ENCODE measurements around the gene KCMF1. TPM values are rescaled to one million over a fixed set of nuclear protein-coding genes. Genes with fewer than 3 reads are reported as not detected.

The KCMF1 gene
- total and polyA plus RNA-seq, 2 experiments from 2014 or later = 30.7 to 47.8 TPM

GRCh38 chr2:85057226-85057962, 86.4 kb downstream of the KCMF1 start:
- H3K4me3 ChIP-seq = no peak overlapping the region
- DNase-seq (ENCODE audit: low read depth in 1 of 2, low spot score in 1 of 2) = no peak
- H3K36me3 ChIP-seq = peaks cover 21% of the 10 kb centered on the region
- H3K9me3 ChIP-seq (ENCODE audit: low read depth) = no peaks in the 10 kb centered on the region
- H3K27ac ChIP-seq = peak overlapping the region; percentile 39
- H3K4me1 ChIP-seq (ENCODE audit: low read depth) = no peaks in the 10 kb centered on the region
- no peaks in the 10 kb centered on the region for H3K27me3 ChIP-seq
- no peak for TF ChIP-seq CTCF (IDR thresholded peaks at IDR 0.05; ENCODE audit: low read depth, low read length)

- Histone ChIP-seq H3K4me3 (no peak overlapping the region), H3K9me3 (ENCODE audit: low read depth) (no peaks in the 10 kb centered on the region), H3K27ac (no peak overlapping the region), H3K27me3 (no peaks in the 10 kb centered on the region), H3K36me3 (no peaks in the 10 kb centered on the region), H3K4me1 (ENCODE audit: low read depth) (no peaks in the 10 kb centered on the region)
- TF ChIP-seq CTCF (IDR thresholded peaks at IDR 0.05; ENCODE audit: low read depth, low read length) = no peak
- no peak for DNase-seq (ENCODE audit: low read depth in 1 of 2, low spot score in 1 of 2)
Measured at GRCh38 chr2:85061896-85062295, 90.9 kb downstream of the KCMF1 start.

DNA sequence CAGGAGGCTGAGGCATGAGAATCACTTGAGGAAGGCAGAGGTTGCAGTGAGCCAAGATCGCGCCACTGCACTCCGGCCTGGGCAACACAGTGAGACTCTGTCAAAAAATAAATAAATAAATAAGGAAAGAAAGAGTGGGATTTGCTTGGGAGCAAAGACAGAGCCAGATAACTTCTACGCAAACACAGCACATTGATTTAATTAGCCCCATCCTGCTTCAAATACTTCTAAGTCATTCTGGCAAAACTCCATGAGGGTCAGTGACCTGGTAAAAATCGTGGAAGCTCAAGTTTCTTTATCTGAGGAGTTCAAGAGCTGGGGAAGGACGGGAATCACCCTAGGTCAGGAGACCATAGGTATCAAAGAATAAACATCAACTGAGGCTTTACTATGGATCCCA, 91.6 kb downstream of the KCMF1 start:
- Histone ChIP-seq H3K4me3 (no peak overlapping the region), H3K9me3 (ENCODE audit: low read depth) (no peaks in the 10 kb centered on the region), H3K36me3 (no peaks in the 10 kb centered on the region), H3K4me1 (ENCODE audit: low read depth) (no peaks in the 10 kb centered on the region), H3K27me3 (no peaks in the 10 kb centered on the region), H3K27ac (no peak overlapping the region)
- TF ChIP-seq CTCF (IDR thresholded peaks at IDR 0.05; ENCODE audit: low read depth, low read length) = no peak
- no peak for DNase-seq (ENCODE audit: low read depth in 1 of 2, low spot score in 1 of 2)

GRCh38 chr2:85063981-85064599, 93.1 kb downstream of the KCMF1 start:
- H3K27ac ChIP-seq = no peak overlapping the region
- no peaks in the 10 kb centered on the region for H3K36me3 ChIP-seq
- H3K9me3 ChIP-seq (ENCODE audit: low read depth) = no peaks in the 10 kb centered on the region
- no peaks in the 10 kb centered on the region for H3K4me1 ChIP-seq (ENCODE audit: low read depth)
- no peak for TF ChIP-seq CTCF (IDR thresholded peaks at IDR 0.05; ENCODE audit: low read depth, low read length)
- H3K4me3 ChIP-seq = no peak overlapping the region
- no peaks in the 10 kb centered on the region for H3K27me3 ChIP-seq
- DNase-seq (ENCODE audit: low read depth in 1 of 2, low spot score in 1 of 2) = no peak

- Histone ChIP-seq H3K27ac (no peak overlapping the region), H3K9me3 (ENCODE audit: low read depth) (no peaks in the 10 kb centered on the region), H3K4me3 (no peak overlapping the region), H3K4me1 (ENCODE audit: low read depth) (no peaks in the 10 kb centered on the region), H3K36me3 (no peaks in the 10 kb centered on the region), H3K27me3 (no peaks in the 10 kb centered on the region)
- TF ChIP-seq CTCF (IDR thresholded peaks at IDR 0.05; ENCODE audit: low read depth, low read length) = no peak
- no peak for DNase-seq (ENCODE audit: low read depth in 1 of 2, low spot score in 1 of 2)
Measured at GRCh38 chr2:85064927-85065577, 94.1 kb downstream of the KCMF1 start.
